Spleen (tissue), 7 donors: ENCODE measurements around the gene LTBP2.

Experiments used
- CTCF ChIP-seq, 11 experiments: fragments of 200-600 bp in 7 of 11; fragments of 450-650 bp in 4 of 11; sonication (generic) in 4 of 11; IDR thresholded peaks in 8 of 11; conservative IDR thresholded peaks in 3 of 11; 1 replicate in 7 of 11; 2 replicates in 4 of 11; pipeline versions ENCODE4 v1.4.0 to v1.8.0; 2016 to 2021; ENCODE audit warnings: antibody characterized with exemption in 11 of 11, inconsistent platforms in 4 of 11, mild to moderate bottlenecking in 1 of 11
- POLR2A ChIP-seq, 3 donors: fragments of 450-650 bp; IDR thresholded peaks; one replicate each; pipeline ENCODE4 v1.5.1; 2017; ENCODE audit warnings: antibody characterized with exemption in 3 of 3, mild to moderate bottlenecking in 1 of 3
- POLR2AphosphoS5 ChIP-seq, 3 donors: sonication (generic); formaldehyde crosslinking; IDR thresholded peaks; one replicate each; pipeline ENCODE4 v1.5.1; 2017; ENCODE audit warnings: antibody characterized with exemption in 3 of 3
- donor health status: DM: no; HTN: no; CAD: no; lungs with moderate emphysema.
- donor health status: DM: no; HTN: no; CAD: no.
- donor health status: DM: no; HTN: no; CAD: no.

GRCh38 chr14:74614508-74615495, 2.8 kb upstream of the LTBP2 start:
- TF ChIP-seq CTCF (IDR thresholded peaks at IDR 0.05 in 8 of 11, conservative IDR thresholded peaks at IDR 0.05 in 3 of 11) (peak in 1 of 11 experiments; percentile 15), POLR2A (IDR thresholded peaks at IDR 0.05) (no peak), POLR2AphosphoS5 (IDR thresholded peaks at IDR 0.05) (no peak)
